ENCODE results near the gene ILDR1. TPM values are rescaled to one million over a fixed set of nuclear protein-coding genes. Genes with fewer than 3 reads are reported as not detected.

Gene ILDR1
- total and polyA plus RNA-seq, 2 donors from 2014 or later: 11.9 to 17.7 TPM

GRCh38 chr3:122001892-122002291 lies 20.2 kb downstream of the ILDR1 start:
- Histone ChIP-seq H3K9me3 (ENCODE audit: control insufficient read depth in 2 of 3, insufficient read depth in 1 of 3, low read length in 3 of 3) (no peaks in the 10 kb centered on the region), H3K4me1 (ENCODE audit: control insufficient read depth in 2 of 3, insufficient read depth in 2 of 3, low read depth in 1 of 3, low read length in 3 of 3) (peaks cover 0 to 9% (median 6%) of the 10 kb centered on the region in 3 donors), H3K9ac (ENCODE audit: low read length in 3 of 3) (no peak overlapping the region), H3K36me3 (ENCODE audit: control insufficient read depth in 2 of 3, insufficient read depth in 3 of 3, low read length in 3 of 3) (peaks cover 0 to 5% (median 2%) of the 10 kb centered on the region in 3 donors), H3K27me3 (ENCODE audit: control insufficient read depth, insufficient read depth, low read length) (no peaks in the 10 kb centered on the region), H3K27ac (ENCODE audit: low read depth in 2 of 2, low read length in 2 of 2) (no peak overlapping the region), H3K4me3 (ENCODE audit: low read length in 3 of 3) (no peak overlapping the region)
- intact Hi-C loops (cut with DNase I): no loop called here
- no peak for DNase-seq
- TF ChIP-seq CTCF (IDR thresholded peaks at IDR 0.05; ENCODE audit: borderline replicate concordance, extremely low read depth, insufficient read depth): no peak
- FAIRE-seq: no peak

GRCh38 chr3:122000936-122001605 lies 21.0 kb downstream of the ILDR1 start:
- Histone ChIP-seq H3K9ac (ENCODE audit: low read length in 3 of 3) (no peak overlapping the region), H3K27ac (ENCODE audit: low read depth in 2 of 2, low read length in 2 of 2) (no peak overlapping the region), H3K36me3 (ENCODE audit: control insufficient read depth in 2 of 3, insufficient read depth in 3 of 3, low read length in 3 of 3) (peaks cover 0 to 5% (median 2%) of the 10 kb centered on the region in 3 donors), H3K4me3 (ENCODE audit: low read length in 3 of 3) (no peak overlapping the region), H3K4me1 (ENCODE audit: control insufficient read depth in 2 of 3, insufficient read depth in 2 of 3, low read depth in 1 of 3, low read length in 3 of 3) (peaks cover 0 to 14% (median 10%) of the 10 kb centered on the region in 3 donors), H3K27me3 (ENCODE audit: control insufficient read depth, insufficient read depth, low read length) (no peaks in the 10 kb centered on the region), H3K9me3 (ENCODE audit: control insufficient read depth in 2 of 3, insufficient read depth in 1 of 3, low read length in 3 of 3) (no peaks in the 10 kb centered on the region)
- no peak for TF ChIP-seq CTCF (IDR thresholded peaks at IDR 0.05; ENCODE audit: borderline replicate concordance, extremely low read depth, insufficient read depth)
- intact Hi-C loops (cut with DNase I): no loop called here
- no peak for DNase-seq
- no peak for FAIRE-seq

- H3K9me3 ChIP-seq (ENCODE audit: control insufficient read depth in 2 of 3, insufficient read depth in 1 of 3, low read length in 3 of 3): no peaks in the 10 kb centered on the region
- no peaks in the 10 kb centered on the region for H3K27me3 ChIP-seq (ENCODE audit: control insufficient read depth, insufficient read depth, low read length)
- no peak overlapping the region for H3K4me3 ChIP-seq (ENCODE audit: low read length in 3 of 3)
- intact Hi-C loops (cut with DNase I): no loop called here
- H3K9ac ChIP-seq (ENCODE audit: low read length in 3 of 3): no peak overlapping the region
- H3K27ac ChIP-seq (ENCODE audit: low read depth in 2 of 2, low read length in 2 of 2): no peak overlapping the region
- peaks cover 0 to 5% (median 2%) of the 10 kb centered on the region in 3 donors for H3K36me3 ChIP-seq (ENCODE audit: control insufficient read depth in 2 of 3, insufficient read depth in 3 of 3, low read length in 3 of 3)
- FAIRE-seq: no peak
- DNase-seq: no peak
- H3K4me1 ChIP-seq (ENCODE audit: control insufficient read depth in 2 of 3, insufficient read depth in 2 of 3, low read depth in 1 of 3, low read length in 3 of 3): peaks cover 0 to 14% (median 14%) of the 10 kb centered on the region in 3 donors
- no peak for TF ChIP-seq CTCF (IDR thresholded peaks at IDR 0.05; ENCODE audit: borderline replicate concordance, extremely low read depth, insufficient read depth)
These were observed 22.1 kb downstream of the ILDR1 start for GRCh38 chr3:121999931-122000330.

Measured in kidney (tissue), 14 donors.